Measurements from ENCODE around the gene ARMH2. TPM values are rescaled to one million over a fixed set of nuclear protein-coding genes. Genes with fewer than 3 reads are reported as not detected.

Gene ARMH2
- not detected in 2 replicates for total RNA-seq (2014; rRNA removed; shearing (Covaris generic))

DNA sequence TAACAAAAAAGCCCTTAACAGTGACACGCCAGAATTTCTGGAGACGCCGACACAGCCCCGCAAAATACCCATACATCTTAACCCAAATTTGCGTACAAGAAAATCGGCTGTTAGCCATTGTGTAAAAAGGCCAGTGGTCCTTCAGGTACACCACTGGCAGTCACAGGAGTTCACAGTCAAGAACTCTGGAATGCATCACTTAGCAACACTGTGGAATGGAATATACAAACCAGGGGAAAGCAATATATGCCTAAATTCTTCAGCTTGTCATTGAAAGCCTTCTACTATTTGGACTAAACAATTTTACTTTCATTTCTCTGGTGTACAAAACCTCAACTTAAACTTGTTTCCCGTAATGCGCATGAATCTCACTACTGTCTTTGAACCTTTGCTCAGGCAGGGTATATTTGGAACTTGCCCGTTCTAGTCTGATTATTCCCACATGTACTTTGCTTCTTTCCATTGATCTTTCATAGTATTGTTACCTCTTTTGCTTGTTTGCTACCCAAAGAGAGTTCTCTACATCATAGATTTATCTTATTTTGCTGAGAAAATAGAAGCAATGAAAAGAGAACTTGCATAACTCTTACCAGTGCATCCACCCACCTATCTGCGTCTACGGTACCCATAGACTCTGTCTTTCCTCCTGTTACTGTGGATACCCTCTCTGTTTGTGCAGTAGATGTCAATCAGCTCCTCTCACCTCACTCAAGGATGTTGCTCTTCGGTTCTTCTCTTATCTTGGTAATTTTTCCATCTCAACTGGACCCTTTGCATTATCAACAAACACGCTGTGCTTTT lies at the start of gene ARMH2:
TSS of gene ARMH2 (minus strand) at position 178 of the 801 bp plus-strand sequence. CDS start at position 118, 60 bp downstream.
- DNase-seq (ENCODE audit: low spot score): no peak

DNA sequence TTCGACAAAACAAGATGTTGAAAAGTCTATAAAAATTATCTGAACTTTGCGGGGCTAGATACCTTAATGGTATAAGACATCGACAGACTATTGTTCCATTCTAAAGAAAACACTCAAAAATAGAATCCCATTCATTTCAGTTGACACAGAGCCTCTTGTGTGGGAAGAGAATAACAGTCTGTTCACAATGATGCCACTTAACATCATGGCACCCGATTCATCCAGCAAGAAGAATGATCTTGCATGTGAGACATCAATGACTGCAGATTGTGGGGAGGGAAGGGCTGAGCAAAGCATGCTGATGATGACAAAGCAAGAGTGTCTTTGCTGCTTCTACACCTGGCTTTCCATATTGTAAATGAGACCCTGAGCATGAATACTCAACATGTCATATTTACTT lies 49.7 kb upstream of the ARMH2 start:
- no peak for DNase-seq (ENCODE audit: low spot score)

DNA sequence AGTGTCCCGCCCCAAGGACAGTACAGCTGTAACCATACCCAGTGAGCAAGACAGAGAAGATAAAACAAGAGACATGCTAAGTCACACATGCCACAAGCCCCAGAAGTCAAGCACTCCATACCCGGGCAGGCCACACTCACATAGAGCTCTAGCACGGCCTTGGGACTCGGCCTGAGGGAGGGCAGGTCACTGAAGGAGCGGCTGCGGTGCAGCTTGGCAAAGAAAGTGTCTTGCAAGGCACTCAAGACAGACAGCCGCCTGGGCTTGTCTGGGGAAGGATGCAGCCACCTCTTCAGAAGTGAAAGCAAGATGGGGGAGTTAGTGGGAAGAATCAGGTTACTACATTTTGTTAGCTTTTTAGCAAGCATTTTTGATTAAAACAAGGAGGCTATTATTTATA lies 48.7 kb upstream of the ARMH2 start:
- DNase-seq (ENCODE audit: low spot score): no peak

DNA sequence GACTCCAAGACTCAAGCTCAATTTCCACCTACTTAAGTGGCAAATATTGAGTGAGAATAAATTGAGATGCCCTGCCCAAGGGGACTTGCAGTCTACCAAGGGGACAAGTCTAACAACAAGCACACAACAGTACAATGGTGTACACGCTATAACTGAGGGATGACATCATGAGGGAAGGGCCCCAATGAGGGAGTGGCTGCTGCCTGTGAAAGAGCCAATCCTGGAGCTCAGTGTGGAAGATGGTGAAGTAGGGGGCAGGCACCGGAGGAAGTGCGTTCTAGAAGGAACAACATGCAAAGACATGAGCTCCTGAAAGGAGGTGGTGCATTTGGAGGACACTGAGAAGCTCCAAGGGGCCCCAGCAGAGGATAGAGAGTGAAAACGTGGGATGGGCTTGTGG lies 46.9 kb upstream of the ARMH2 start:
- no peak for DNase-seq (ENCODE audit: low spot score)

DNA sequence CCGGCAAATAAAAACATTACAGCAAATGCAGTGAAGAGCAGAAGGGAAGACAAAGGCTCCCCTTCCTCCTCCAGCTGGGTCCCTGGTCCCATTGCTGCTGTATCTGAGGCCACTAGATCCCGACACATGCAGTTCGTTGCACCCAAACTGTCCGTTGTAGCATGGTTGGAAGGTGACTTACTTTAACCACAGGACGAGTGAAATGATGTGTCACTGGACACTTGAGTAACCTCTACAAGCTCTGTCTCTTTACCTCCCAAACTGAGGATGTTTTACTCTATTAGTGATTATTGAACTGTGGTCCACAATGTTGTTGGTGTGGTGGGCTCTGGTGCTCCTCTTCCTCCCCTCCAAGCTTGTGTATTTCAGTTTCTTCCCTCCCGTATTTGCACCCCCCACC lies 46.2 kb upstream of the ARMH2 start:
- DNase-seq (ENCODE audit: low spot score): no peak

DNA sequence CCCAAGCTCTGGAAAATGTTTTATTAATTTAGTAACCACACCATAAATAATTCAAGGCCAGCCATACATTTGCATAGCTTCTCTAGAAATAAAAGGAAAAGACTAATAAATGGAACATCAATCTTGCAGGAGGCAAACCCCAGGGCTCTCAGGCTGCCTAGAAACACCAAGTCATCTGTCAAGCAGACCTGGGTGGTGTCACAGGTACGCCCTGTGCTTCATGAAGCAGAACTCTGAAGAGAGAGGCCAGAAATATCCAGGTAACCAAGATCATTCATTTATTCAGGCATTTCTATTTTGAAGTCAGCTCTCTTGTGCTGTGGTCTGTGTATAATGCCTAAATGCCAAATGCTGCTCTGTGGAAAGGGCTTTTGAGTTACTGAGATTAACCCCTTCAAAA lies 45.3 kb upstream of the ARMH2 start:
- DNase-seq (ENCODE audit: low spot score): no peak

DNA sequence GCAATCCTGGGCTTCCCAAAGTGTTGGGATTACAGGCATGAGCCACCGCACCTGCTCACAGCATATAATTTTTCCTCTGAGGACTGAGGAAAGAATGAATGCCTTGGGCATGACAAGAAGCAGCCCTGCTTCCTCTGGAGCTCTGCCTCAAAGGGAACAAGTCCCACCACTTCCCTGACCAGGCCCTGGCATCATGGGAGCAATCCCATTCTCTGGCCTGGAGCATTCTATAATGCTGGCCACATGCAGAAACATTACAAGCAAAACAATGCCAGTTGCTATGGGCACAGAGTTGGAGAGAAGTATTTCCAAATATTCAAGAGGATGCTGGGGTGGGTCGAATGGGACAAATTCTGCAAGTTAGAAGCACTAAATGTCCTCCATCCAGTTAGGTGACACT lies 41.5 kb upstream of the ARMH2 start:
- DNase-seq (ENCODE audit: low spot score): no peak

DNA sequence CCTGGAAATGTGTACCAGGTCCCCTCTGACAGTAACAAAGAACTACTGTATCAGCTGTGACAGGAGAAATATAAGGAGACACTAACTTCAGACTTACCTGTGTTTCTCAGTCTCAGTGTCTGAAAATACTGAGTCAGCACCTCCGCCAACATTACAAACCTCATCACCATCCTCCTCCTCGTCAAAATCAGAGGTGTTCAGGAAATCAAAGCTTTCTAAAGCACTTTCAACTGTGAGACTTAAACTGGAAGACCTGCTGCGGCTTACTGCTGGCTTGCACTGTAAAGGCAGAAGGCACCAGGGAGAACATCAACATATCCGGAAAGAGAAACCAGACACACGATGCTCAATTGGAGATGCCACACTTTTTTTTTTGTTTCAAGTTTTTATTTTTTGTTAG lies 40.3 kb upstream of the ARMH2 start:
- no peak for DNase-seq (ENCODE audit: low spot score)

DNA sequence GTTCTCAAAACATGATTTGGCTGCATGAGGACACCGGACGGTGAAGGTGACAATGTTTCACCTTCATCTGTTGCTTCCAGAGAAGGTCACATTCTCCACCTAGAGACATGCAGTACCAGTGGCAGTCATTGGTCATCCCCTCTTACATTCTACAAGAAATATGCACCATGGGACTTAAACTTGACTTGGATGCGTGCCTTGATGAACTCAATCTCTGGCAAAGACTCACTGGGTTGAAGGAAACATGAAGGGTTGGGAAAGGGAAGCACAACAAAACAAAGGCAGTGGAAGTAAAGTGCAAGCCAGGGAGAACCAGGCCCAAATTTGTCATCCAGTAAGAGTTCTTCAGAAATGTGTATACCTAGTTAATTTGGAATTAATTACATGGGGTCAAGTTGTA lies 39.4 kb upstream of the ARMH2 start:
- no peak for DNase-seq (ENCODE audit: low spot score)

DNA sequence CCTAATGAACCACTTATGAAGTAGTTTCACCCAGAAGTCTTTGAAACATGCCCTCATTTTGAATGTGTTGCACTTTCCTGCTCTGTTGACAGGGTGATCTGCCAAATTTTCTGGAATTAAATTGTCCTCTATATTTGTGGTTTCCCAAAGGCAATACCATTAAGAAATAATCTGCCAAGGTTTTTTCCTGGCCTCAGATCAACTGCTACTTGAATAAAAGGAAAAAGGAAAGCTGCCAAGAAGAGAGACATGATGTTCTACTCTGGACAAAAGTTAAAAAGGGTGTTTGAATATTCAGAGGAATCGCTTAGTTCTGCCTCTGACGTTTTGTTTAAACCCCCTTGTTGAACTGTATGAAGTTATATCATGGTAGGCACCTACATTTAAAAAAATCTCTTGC lies 37.4 kb upstream of the ARMH2 start:
- DNase-seq (ENCODE audit: low spot score): no peak

DNA sequence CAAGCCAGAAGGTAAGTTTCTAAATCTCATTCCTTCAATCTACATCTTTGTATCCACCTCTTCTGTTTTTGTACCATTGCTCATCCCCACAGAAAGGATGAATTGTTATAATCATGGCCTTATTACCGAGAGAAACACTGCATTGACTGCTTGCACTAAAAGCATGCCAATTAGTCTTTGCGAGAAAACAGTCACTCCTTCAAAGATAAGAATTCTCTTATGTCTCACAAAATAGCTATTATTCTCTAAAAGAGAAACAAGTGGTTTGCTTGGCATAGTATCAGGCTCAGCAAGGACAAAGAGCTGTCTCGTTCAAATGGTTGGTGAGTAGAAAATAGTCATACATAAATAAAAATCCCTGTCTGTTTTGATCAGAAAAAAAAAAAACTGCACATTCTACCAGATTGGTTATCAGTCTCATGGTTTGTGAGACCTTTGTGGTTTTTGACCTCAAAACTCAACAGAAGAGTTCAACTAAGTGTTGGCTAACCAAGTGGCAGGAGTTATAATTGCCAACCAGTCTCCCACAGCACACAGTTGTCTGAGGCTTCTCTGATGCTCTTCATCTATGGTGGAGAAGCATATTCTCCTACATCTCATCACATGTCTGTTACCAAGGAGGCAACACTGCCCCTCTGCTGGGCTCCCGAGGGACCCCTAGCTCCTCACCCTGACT lies 35.1 kb upstream of the ARMH2 start:
- no peak for DNase-seq (ENCODE audit: low spot score)

DNA sequence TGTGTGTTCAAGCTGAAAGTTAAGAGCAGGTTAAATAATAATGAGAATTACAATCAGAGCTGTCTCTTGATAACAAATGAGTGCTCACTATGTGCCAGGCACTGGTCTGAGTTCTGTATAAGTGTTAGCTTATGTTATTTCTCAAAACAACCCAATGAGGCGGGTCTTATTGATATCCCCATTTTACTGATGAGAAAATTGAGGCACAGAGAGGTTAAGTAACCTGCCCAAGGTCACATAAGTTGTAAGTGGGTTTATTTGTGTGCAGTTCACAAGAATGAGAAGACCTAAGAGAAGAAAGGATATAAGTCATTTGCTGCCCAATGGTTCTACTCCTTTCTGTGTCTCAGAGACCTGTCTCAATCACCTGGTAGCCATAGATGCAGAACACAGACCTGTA lies 34.1 kb upstream of the ARMH2 start:
- DNase-seq (ENCODE audit: low spot score): no peak

DNA sequence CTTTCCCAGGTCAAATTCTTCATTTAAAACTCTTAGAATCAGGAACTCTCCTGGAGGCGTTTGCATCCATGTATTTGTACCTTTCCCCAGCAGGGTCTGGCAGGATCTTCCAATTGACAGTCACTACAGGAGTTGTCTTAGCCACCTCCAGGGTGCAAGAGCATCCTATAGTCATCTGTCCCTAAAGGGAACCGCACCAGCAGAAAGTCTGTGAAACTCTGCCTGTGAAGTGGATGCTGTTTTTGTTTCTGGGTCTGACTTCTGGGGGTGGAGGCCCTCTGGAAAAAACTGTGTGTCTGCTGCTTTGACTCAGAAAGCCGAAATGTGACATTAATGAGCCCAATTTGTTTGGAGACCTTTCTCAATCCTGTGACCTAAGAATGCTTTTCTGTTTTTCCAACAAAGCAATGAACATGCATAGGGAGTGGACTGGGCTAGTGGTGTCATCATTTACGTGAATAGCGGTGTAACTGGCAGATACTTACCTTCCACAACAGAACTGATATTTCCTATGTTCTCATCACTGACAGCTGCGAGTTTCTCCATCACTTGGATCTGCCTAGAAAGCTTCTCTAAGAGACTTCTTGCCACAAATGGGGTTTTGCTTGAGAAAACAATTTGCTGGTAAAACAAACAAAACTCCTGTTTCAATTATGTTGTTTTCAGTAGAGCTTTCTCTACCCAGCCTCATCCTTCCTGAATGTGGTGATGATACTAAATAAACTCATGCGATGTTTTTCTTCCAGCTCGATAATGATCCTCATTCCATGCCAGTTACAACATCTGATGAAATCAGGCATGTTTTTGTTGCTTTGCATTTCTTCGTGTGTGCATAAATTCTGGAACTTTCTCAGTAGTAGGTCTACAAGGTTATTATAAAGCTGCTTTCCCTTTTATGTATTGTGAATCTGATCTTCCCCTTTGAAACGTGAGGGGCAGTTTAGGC lies 33.3 kb upstream of the ARMH2 start:
- DNase-seq (ENCODE audit: low spot score): no peak

DNA sequence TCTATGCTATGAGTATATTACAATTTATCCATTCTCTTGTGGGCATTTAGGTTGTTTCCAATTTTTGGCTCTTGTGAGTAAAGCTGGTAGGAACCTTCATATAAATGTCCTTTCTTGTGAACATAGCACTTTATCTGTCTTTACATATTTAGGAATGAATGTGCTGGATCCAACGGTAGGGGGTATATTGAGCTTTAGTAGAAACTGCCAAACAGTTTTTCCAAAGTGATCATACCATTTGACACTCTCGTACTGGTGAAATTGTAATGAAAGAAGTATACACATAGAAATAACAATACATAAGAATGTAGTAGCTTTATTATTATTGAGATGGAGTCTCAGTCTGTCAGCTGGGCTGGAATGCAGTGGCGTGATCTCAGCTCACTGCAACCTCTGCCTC lies 30.9 kb upstream of the ARMH2 start:
- no peak for DNase-seq (ENCODE audit: low spot score)

DNA sequence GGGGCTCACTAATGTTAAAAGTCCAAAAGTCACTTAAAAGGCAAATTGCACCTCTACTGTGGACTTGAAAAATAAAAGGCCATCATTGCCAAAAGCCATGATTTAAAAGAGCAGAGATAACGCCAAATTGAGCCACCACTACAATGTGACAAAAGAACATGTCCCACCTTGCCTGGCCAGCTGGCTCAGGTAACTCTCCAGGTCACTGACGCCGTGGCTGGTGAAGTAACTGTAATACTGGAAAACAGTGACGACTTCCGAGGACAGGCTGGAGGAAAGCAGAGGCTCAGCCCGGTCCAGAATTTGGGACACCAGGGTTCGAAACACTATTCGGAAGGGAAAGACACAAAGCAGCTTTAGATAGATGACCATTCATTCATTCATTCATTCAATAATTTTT lies 29.3 kb upstream of the ARMH2 start:
- DNase-seq (ENCODE audit: low spot score): no peak

DNA sequence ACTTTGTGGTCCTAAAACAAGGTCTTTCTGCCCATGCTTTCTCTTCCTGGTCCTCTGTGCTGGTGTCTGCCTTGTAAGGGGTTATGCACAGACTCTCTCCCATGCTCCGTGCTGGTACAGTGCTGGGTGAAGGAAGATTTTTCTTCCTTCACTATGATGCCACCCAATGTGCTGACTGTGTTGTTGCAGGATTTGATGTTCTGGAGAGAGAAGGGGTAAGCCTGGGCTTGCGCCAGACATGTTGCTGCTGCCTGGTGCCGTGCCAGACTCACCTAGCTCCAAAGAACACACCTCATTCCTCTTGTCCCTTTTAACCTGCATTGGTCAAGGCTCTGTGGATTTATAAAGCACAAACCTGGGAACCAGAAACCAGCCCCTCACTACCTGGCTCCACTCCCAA lies 28.4 kb upstream of the ARMH2 start:
- no peak for DNase-seq (ENCODE audit: low spot score)

DNA sequence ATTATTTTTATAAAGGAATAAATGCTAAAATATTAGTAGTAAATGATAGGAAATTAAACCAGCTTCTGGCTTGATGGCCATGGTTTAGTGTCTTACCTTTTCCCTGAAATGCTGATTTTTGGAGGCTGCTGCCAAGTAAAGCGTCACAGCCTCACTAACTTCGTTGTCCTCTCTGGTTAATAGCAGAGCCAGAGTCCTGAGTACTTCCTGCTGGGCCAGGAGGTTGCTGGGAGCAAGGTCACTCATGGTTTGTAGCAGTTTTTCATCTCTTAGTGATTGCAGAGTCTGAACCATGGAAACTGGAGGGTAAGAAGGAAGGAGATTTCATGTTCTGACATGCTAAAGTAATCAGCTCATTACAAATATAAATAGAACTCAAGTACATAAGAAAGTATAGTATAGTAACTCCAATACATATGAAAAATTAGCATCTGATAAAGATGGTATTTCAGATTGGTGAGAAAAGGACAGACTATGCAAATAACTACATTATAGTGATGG lies 26.5 kb upstream of the ARMH2 start:
- no peak for DNase-seq (ENCODE audit: low spot score)

DNA sequence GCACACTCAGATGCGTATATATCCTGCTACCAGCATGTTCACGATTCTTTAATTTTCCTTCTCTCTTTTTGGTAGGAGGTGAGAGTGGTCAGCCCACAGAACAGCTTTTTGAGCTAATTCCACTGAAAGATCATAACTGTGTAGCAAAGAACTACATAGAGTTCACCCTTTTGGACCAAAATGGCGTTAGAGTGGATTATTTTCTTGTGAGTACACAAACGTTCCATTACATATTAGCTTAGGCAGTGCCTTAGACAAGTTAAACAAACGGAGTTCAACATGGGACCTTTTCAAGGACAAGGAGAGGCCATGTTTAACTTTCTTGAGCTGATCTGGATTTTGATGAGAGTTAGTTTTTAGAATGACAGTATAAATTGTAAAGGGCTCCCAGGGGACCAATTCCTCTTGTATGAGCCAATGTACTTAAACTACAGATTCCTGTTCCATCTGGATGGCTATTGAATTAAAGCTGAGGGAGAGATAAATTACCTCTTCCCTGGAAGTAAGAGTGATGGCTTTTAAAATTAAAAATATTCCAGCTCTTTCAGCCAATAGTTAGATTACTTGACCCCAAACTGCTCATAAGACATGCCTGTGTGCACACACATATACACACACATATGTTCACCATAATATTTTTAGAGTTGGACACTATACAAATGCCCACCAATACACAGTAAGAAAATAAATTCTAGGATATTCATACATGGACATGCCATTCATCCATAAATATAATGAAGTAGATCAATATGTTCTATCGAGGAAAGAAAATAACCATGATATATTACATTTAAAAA lies 25.6 kb upstream of the ARMH2 start:
- DNase-seq (ENCODE audit: low spot score): no peak

DNA sequence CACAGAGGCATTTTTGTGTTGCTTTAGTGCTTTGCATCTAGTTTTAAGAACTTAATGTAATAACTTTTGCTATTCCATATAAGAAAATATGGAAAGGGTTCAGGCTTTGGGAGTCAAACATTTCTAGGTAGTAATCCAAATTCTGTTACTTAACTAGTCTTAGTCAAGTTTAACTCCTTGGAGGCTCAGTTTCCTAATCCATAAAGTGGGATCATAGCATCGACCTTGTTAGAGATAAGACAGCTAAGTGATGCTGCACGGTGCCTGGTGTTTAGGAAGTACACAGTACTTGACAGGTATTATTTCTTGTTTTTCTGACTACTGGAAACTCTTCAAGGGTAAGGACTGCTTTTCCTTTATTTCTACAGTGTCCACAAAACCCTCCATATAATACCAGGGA lies 24.5 kb upstream of the ARMH2 start:
- DNase-seq (ENCODE audit: low spot score): no peak

DNA sequence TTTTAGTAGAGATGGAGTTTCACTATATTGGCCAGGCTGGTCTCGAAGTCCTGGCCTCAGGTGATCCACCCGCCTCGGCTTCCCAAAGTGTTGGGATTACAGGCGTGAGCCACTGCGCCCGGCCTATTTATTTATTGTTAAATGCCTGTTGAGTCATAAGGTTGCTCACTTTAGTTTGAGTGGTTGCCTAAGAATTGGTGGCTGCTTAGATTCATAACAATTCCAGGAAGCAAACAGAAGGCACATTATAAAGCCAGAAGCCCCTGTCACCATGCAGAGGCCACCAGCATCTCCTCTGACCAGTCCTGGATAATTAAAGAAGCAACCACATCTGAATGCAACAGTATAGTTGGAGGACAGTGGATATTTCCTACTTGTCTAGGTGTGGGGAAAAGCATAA lies 24.0 kb upstream of the ARMH2 start:
- peak; percentile 19 for DNase-seq (ENCODE audit: low spot score)

DNA sequence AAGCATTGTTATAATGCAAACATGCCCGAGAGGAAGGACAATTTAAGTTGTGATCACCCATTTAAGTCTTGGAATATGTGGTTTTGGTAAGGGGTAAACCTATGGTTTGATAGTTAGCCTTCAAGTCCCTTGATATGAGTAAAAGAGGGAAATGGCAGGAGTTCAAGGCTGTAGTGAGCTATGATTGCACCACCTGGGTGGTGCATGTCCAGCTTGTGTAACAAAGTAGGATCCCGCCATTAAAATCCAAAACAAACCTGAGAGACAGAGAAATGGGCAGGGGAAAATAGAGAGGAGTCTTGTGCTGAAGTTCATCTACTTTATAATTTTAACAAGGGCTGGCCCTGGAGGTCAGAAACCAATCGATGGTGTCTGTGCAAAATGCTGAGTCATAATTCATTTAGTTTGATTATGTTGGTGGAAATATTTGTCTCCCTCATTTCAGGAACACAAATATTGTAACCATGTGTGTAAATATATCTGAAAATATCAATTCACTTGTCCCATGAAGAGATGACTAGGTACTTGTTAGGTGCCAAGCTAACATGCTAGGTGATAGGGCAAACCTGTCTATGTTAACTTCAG lies 23.2 kb upstream of the ARMH2 start:
- no peak for DNase-seq (ENCODE audit: low spot score)
